GDM1 (cell line): ENCODE data around the gene RNF40.

ENCODE experiments used
- DNase-seq: peaks from one replicate; lab custom pipeline; 2025; lab: John Stamatoyannopoulos, UW

Gene RNF40

GRCh38 chr16:30740364-30741251, 21.5 kb upstream of the RNF40 start:
- no peak for DNase-seq

- DNase-seq = no peak
Observed at GRCh38 chr16:30741461-30741914, 20.6 kb upstream of the RNF40 start.

GRCh38 chr16:30743716-30744115, 18.4 kb upstream of the RNF40 start:
- no peak for DNase-seq

GRCh38 chr16:30744183-30744582, 17.9 kb upstream of the RNF40 start:
- DNase-seq = no peak

- no peak for DNase-seq
Observed at GRCh38 chr16:30745082-30745481, 17.0 kb upstream of the RNF40 start.

- DNase-seq = no peak
Observed at GRCh38 chr16:30746638-30747175, 15.4 kb upstream of the RNF40 start.

GRCh38 chr16:30747331-30747730, 14.8 kb upstream of the RNF40 start:
- DNase-seq = no peak

GRCh38 chr16:30747799-30748633, 14.1 kb upstream of the RNF40 start, which contains the start of gene PHKG2:
Gene PHKG2 (plus strand): TSS chr16:30748425. CDS start chr16:30748821, 396 bp downstream.
- peak; percentile 98 for DNase-seq

- no peak for DNase-seq
Observed at GRCh38 chr16:30748634-30749445, 13.3 kb upstream of the RNF40 start.

GRCh38 chr16:30750201-30750600, 11.9 kb upstream of the RNF40 start:
- DNase-seq = no peak

GRCh38 chr16:30750876-30751465, 11.2 kb upstream of the RNF40 start:
- no peak for DNase-seq

- DNase-seq = no peak
Observed at GRCh38 chr16:30753596-30753995, 8.5 kb upstream of the RNF40 start.

GRCh38 chr16:30755955-30756780, 6.0 kb upstream of the RNF40 start:
- DNase-seq = no peak

- no peak for DNase-seq
Observed at GRCh38 chr16:30756781-30757100, 5.4 kb upstream of the RNF40 start.

GRCh38 chr16:30757316-30757715, 4.8 kb upstream of the RNF40 start:
- no peak for DNase-seq

GRCh38 chr16:30758988-30759491, 3.1 kb upstream of the RNF40 start:
- DNase-seq = peak; percentile 67

GRCh38 chr16:30760001-30760559, 2.0 kb upstream of the RNF40 start:
- no peak for DNase-seq

- no peak for DNase-seq
Observed at GRCh38 chr16:30760577-30761426, 1.3 kb upstream of the RNF40 start.

- DNase-seq = no peak
Observed at GRCh38 chr16:30761427-30761927, 645 bp upstream of the RNF40 start.
